NCI-H187 treated with DMSO at 0.1 percent for 48 hours (cell line): ENCODE data around the gene NTNG1.
"Not testable (repeated sequence)": the region's sequence is repeated elsewhere in the genome, so short reads cannot be mapped to it uniquely, and the experiment has no call there.

ENCODE experiments used
- DNase-seq: peaks from one replicate; lab custom pipeline; 2025; lab: John Stamatoyannopoulos, UW

NTNG1 gene

DNA sequence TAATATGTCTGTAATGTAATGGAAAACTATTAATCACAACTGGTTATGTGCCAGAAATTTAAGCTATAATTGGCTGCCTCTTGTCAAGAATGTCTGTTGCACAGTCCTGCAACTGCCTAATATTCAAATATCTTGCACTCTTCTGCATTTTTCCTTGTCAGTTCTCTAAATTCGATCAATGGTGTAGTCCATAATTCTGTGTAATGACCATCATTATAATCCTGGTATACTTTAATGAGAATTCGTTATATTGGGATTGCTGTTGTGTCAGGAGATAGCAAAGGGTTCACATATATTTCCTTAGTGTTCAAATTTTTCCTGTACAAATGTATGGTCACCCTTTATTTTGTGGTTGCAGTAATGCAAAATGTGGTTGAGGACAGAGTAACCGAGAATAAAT lies 4.8 kb downstream of the NTNG1 start:
- no peak for DNase-seq

DNA sequence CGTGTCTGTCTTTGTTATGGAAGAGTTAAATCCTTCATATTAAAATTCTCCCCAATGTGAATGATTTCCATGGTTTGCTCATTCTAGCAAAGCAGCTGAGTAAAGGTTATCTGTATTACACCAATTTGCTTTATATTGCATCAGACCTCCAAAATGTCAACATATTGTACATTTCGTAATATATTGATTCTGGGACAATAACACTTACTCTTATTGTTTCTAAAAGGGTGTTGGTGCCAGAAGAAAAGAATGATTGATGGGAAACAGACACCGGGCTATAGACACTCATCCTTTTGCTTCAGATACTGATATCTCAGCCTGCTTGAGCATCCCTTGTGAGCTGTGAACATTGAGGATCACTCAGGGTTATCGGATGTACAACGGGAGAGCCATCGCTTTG lies 7.0 kb downstream of the NTNG1 start:
- no peak for DNase-seq

DNA sequence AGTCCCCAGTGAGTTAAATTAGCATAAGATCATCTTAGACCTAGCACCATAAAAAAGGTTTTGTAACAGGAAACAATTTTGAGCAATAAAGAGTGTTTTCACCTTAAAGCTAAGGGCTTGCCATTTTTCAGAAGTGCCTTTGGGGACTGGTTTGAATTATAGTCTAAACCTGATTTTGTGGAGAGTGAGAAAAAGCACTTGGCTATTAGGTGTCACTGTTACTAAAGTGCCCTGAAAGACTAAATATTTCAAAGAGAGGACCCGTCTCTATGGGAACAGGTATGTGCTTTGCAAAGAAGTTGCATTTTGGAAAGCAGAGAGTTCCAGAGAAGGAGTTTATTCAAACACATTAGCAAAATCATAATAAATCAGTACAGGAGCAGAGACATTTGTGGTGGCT lies 9.1 kb downstream of the NTNG1 start:
- DNase-seq = no peak

- DNase-seq = no peak
Measured at GRCh38 chr1:107151295-107151694, 10.5 kb downstream of the NTNG1 start.

GRCh38 chr1:107152395-107152794 lies 11.6 kb downstream of the NTNG1 start:
- DNase-seq = no peak

DNA sequence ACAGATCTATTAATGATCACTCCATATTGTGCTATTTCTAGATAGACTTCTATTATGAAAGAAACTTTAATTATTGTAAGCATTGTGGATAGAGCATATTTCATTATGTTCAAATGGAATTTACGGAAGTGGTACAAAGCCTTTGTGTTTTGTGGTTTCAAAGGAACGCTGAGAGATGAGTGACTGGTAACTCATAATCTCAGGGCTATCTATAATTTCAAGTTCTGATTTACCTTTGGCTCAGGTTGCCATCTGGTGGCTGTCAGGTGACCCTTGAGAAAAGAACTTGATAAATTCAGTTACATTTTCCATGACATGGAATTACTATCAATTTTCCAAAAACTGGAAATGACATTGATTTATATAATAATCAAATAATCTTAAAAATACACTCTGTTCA lies 12.2 kb downstream of the NTNG1 start:
- DNase-seq = no peak

DNA sequence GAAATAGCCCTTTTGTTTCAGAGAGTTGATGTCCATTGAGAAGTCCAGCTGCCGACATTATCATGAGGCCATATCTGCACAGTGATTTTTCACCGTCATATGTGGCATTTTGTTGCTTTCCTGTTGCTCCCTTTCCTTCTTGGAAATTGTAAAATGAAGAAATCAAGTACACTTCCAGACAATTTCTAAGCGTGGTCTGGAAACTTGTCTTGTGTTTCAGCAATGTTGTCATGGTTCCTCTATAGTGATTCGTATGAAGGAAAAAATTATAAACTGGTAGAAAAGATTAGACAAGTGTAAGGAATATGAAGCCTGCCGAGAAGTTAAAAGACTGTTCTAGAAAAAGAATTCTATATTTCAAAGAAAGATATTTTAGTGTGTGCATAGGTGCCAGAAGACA lies 17.7 kb downstream of the NTNG1 start:
- DNase-seq = no peak

DNA sequence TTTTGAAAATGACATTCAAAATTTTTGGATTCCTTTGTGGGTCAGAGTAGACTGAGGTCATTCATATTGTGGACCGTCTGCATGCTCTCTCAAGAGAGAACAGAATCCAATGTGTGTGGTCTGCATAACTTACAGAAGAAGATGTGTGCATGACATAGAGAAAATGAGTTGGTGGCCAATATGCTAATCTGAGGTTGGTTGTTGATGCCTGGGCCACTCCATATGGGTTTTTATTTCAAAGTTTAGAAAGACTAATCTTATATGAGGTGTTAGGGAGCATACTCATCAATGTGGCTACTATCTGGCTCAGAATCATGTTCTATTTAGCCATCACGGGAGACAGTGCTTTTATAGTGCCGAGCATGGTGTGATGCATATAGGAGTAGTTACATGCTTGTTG lies 18.2 kb downstream of the NTNG1 start:
- DNase-seq = no peak

- DNase-seq = no peak
Measured at GRCh38 chr1:107162745-107163144, 21.9 kb downstream of the NTNG1 start.

- DNase-seq = not testable (repeated sequence)
Measured at GRCh38 chr1:107164901-107165300, 24.1 kb downstream of the NTNG1 start.

- DNase-seq = no peak
Measured at GRCh38 chr1:107169615-107170014, 28.8 kb downstream of the NTNG1 start.

DNA sequence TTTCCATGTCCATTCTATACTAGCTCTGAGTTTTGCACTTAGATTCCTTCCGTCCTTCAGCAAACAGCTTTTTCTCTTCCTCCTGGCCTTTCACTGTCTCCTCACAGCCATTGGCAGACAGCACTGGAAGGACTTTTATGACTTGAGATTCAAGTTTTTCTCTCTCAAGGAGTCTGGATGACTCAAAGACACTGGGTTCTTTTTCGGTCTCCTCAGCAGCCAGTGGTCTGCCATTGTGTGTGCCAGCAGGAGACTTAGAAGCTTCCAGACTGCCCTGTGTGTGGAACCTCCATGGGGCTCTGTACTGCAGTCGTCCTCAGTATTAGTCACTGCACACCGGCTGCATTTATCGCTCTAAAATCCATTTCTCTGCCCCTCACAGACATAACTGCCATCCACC lies 30.5 kb downstream of the NTNG1 start:
- no peak for DNase-seq

- no peak for DNase-seq
Measured at GRCh38 chr1:107172450-107173170, 31.8 kb downstream of the NTNG1 start.

- DNase-seq = no peak
Measured at GRCh38 chr1:107175102-107175909, 34.5 kb downstream of the NTNG1 start.

GRCh38 chr1:107181253-107181969 lies 40.6 kb downstream of the NTNG1 start:
- DNase-seq = no peak

GRCh38 chr1:107183011-107183410 lies 42.2 kb downstream of the NTNG1 start:
- DNase-seq = no peak

DNA sequence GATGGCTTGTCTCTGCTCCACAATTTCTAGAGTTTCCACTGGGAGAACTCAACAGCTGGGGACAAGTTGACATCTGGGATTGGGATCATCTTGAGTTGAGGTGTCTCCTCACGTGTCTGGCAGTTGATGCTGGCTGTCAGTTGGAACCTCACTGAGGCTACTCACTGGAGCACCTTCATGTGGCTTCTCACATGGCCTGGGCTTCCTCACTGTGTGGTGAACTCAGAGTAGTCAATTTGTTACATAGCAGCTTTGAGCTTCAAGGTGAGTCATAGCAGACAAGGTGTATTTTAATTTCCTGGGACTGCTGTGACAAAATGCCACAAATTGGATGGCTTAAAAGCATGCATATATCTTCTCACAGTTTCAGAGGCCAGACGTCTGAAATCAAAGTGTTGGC lies 44.0 kb downstream of the NTNG1 start:
- no peak for DNase-seq

- no peak for DNase-seq
Measured at GRCh38 chr1:107187399-107187798, 46.6 kb downstream of the NTNG1 start.

- no peak for DNase-seq
Measured at GRCh38 chr1:107188160-107188559, 47.3 kb downstream of the NTNG1 start.

- no peak for DNase-seq
Measured at GRCh38 chr1:107194380-107194779, 53.5 kb downstream of the NTNG1 start.

- DNase-seq = no peak
Measured at GRCh38 chr1:107195476-107195875, 54.6 kb downstream of the NTNG1 start.

DNA sequence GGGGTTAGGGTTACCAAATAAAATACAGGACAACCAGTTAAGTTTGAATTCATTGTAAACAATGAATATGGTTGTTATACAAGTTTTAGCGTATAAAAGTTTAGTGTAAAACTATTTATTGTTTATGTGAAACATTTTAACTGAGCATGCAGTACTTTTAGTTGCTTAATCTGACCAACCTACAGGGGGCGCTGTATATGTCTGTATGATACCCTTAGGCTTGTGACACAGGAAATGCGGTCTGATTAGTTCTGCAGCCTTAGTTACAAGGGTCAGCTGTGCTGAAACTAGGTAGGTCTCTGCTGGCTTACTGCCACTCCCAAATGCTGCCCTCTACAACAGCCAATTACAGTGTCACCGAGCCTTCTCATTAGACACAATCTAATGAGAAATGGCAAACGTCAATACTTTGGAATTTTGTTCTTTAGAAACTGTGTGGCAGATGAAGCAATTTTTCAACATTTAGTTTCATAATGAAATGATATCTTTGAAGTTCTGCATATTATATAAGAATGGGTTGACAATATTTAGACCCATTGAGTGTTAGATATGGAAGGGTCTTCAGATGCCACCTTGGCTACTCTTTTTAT lies 56.2 kb downstream of the NTNG1 start:
- no peak for DNase-seq

DNA sequence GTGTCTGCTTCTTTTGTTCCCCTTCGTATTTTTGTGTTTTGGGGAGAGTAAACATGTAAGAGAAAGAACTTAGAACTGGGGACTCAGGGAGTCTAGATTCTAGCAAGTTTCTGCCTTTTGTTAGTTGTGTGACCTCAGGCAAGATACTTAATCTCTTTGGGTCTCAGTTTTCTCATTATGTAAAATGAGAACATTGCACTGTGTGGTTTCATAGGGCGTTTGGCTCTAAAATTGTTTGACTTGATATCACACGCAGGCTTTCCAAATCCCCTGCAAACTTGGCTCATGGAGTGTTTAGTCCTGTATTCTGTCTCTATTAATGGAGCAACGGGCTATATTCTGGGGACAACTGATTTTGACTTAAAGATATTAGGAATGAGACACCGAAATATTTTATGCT lies 57.7 kb downstream of the NTNG1 start:
- DNase-seq = no peak
